Kidney glomerular epithelial cell (primary cell): ENCODE measurements around the gene EYS.

Source experiments
- DNase-seq: peaks from one replicate; lab custom pipeline; 2025; lab: John Stamatoyannopoulos, UW

Gene EYS

DNA sequence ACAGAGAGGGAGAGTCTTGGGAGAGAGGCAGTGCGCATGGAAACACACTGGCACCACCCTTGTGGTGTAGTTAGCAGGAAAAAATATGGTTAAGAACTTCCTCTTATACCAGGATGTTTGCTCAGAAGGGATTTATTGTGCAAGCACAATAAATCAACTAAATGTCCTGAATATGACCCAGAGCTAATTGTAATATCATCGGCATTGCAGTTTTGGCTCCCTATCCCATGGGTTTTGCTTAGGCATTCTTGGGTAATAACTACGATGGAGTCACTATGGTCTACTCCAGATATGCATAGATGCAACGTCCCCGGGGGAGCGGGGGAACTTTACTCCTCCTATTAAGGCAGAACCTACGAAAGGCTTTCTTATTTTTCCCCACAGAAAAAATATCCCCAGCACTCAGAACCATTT lies 751.6 kb downstream of the EYS start:
- DNase-seq = no peak

DNA sequence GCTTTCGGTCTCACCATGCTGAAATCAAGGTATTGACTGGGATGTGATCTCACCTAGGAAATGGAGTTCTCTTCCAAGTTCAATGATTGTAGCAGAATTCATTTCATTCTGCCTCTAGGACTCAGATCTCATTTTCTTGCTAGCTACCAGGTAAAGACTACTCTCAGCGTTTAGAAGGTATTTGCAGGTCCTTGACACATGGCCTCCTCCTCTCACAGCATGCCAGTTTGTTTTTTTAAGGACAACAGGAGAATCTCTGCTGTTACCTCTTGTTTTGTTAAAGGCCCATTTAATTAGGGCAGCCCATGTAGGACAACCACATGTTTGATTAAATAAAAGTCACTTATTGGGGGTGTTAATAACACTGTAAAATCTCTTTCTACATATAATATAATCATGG lies 757.8 kb downstream of the EYS start:
- no peak for DNase-seq

DNA sequence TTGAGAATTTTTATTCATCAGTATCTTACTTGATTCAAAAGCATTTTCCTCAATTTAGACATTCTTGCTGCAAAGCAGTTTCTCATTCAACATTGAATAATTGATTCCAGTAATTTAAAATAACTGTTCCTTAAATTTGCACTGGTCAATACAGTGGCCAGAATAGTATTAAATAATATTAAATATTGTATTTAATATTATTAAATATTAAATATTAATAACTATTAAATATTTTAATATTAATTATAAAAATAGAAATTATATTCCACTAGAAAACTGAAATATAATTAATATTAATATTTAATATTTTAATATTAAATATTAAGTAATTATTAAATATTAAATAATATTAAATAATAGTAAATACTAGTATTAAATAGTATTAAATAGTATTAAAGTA lies 758.8 kb downstream of the EYS start:
- DNase-seq = no peak

GRCh38 chr6:64945450-64945849 lies 761.6 kb downstream of the EYS start:
- DNase-seq = no peak

DNA sequence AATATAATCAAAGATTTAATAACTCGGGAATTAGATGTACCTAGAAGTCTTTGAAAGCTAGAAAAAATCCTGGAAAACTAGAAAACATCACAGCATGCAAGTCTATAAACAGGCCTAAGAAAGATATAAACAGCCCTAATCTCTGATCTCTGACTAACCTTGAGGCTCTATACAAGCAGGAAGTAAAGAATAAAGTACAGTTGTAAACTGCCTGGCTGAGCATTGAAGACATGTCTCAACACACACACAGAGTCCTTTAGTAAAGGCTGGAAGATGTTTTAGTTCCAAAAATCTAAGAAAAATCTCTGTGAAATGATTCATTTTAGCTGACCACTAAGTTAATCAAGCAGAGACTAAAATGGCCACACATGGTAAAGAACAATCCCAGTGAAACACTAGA lies 774.5 kb downstream of the EYS start:
- no peak for DNase-seq

GRCh38 chr6:64930681-64931080 lies 776.3 kb downstream of the EYS start:
- DNase-seq = no peak

DNA sequence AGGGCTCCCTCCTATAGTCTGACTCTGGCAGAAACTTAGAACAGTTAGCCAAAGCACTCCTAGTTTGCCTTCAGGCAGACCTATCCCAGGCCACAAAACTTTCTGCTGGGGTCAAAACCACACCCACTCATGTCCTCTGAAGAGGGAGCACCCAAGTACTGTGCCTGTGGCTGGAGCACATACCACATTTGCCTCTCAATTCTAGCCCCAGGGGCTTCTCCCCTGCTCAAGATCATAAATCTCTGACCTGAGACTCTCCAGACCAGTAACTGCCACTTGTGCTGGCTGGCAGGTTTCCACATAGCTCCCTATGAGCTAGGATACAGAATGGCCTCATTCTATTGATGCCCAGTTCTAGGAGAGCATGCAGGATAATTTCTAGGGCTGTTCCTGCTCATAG lies 781.0 kb downstream of the EYS start:
- no peak for DNase-seq

GRCh38 chr6:64920257-64920656 lies 786.8 kb downstream of the EYS start:
- DNase-seq = no peak

DNA sequence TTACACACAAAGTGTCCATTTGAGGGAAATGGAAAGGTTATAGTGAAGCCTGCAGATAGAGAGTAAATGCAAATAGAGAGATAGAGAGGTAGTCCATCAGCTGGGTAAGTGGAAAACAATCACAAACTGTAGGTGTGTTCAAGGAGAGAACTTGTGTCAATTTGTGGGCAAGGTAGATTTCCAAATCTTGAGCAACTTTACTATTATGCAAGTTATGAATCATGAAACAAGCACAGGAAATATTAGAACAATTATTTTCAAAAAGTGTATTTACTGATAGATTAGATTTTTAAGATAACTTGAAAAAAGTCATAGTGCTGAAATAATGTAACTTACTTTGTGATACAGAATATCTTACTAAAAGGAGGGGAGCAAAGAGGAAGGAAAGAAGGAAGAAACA lies 792.9 kb downstream of the EYS start:
- DNase-seq = no peak

- no peak for DNase-seq
Observed at GRCh38 chr6:64912966-64913365, 794.1 kb downstream of the EYS start.

DNA sequence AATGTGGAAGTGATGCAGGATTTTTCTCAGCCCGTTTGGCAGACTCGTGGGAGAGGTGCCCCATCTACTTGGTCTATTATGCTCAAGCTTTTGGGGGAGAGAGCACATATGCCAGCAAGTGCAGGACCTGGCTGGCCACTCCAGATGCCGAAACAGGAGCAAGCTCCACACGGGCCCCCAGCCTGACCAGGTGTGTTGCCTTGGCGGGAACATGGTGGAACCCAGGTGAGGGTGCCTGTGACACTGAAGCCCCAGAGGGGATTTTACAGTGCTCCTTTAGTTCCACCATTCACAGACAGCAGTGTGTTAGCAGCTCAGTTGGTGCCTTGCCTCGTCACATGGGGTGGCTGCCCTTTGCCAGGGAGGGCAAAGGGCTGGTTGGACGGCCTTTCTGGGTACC lies 798.9 kb downstream of the EYS start:
- DNase-seq = no peak

- no peak for DNase-seq
Observed at GRCh38 chr6:64904616-64905015, 802.4 kb downstream of the EYS start.

GRCh38 chr6:64902596-64902995 lies 804.4 kb downstream of the EYS start:
- DNase-seq = no peak

DNA sequence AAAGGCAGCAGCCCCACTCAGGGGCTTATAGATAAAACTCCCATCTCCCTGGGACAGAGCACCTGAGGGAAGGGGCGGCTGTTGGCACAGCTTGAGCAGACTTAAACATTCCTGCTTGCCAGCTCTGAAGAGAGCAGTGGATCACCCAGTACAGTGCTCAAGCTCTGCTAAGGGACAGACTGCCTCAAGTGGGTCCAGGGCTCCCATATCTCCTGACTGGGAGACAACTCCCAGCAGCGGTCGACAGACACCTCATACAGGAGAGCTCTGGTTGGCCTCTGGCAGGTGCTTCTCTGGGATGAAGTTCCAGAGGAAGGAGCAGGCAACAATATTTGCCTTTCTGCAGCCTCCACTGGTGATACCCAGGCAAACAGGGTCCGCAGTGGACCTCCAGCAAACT lies 810.1 kb downstream of the EYS start:
- DNase-seq = no peak

GRCh38 chr6:64895945-64896344 lies 811.1 kb downstream of the EYS start:
- no peak for DNase-seq

DNA sequence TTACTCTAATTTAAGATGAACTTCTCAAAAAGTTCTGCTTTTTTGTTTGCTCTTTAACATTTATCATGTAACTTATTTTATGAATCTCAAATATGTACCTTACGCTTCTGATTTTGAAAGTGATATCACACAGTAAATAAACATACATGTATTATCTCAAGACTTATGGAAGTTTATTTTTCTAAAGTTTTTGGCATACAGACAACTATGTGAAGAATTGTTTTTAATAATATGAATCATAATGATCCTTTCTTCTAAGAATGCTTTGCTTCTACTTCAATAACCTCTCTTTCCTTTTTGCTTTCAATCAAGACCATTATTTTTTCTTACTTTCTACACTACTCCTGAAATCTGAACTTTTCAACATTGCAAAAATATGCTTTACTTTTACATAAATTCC lies 816.4 kb downstream of the EYS start:
- peak; percentile 36 for DNase-seq

DNA sequence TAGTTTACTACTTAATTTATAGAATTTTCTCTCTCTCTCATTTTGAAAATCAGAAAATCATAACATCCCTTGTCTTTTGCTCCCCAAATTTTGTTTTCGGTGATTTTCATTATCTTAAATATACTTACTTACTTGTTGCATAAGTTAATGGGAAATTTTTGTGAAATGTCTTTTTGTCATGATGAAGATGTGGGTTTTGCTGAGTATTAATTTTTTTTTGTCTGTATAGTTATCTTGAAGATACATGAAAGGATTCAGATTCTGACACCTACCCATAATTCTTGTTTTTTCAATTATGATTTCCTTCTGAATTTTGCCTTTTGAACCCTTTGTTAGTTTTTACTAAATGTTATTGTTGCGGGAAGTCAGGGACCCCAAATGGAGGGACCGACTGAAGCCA lies 817.9 kb downstream of the EYS start:
- no peak for DNase-seq

- DNase-seq = no peak
Observed at GRCh38 chr6:64874776-64875175, 832.2 kb downstream of the EYS start.

DNA sequence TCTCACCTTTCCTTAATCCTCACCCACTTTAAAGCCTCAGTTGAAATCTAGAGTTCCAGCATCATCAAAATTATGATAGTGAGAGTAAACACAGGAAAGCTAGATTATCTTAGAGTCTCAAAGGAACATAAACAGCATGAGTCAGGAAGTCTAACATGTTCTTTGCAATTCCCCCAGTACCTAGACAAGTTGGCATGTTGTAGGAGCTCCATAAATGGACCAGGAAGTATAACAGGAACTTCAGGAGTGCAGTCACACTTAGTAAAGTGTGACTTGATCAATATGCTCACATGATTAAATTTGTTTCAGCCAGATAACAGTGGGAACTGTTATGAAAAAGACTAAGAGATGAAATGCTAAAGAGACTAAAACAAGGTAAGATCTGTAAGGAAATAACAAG lies 834.4 kb downstream of the EYS start:
- no peak for DNase-seq

DNA sequence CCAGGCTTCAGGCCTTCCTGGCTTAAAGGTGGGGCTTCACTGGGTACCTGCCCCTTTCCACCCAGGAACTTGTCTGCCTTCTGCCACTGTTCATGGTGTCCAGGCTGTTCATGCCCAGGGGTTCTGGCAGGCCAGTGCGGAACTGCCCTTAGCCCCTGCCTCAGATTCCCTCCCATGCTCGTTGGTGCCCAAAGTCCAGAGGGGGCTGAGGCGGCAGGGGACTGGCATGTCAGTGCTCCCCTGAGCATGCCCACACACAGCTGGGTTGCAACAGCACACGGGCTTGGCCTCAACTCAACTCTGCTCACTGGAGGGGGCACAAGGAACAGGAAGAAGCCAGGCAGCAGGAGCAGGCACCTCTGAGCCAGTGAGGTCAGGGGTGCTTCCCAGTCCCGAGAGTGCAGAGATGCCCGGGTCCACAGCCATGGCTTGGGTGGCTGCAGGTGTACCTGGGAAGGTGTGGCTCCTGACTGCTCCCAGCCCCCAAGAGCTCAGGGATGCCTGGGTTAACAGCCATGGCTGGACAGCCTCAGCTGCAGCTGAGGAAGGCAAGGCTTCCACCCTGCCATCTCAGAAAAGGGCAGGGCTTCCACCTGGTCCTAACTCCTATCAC lies 845.9 kb downstream of the EYS start:
- no peak for DNase-seq

- no peak for DNase-seq
Observed at GRCh38 chr6:64860203-64860602, 846.8 kb downstream of the EYS start.

- no peak for DNase-seq
Observed at GRCh38 chr6:64850121-64850520, 856.9 kb downstream of the EYS start.

GRCh38 chr6:64848467-64848866 lies 858.6 kb downstream of the EYS start:
- DNase-seq = no peak

DNA sequence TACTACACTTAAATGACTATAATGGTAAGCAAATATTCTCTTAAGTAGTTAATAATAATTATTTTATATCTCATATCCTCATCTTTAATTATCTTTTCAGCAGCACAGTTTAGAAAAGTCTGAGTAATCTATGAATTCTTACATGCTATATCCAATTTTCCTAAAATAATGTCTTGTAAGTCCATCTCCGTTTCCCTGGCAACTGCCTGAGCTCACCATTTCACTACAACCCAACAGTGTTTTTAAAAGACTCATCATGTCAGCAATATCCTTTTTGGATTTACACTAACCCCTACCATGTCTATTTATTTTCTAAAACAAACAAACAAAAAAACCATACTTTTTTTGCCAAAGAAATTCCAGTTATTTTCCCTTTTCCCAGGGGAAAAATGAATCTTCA lies 859.6 kb downstream of the EYS start:
- DNase-seq = no peak

DNA sequence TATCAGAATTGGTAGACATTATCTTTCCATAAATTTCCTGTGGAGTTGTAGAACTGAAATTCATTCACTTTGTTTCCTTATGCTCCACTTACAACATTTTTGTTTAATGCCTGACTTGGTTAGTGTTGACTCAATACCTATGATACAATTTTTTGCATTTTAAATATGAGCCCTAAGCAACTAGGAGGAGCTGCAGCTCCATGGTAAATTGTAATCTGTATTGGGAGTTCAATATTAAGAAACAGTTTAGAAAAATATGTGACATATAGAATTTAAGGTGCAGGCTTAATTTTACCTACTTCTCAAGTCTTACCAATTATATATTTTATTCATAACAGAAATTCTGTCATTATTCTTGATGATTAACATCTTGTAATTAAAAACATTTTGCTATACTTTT lies 868.3 kb downstream of the EYS start:
- no peak for DNase-seq
